IMR-90 (cell line): ENCODE data around the gene BARX1. TPM values are rescaled to one million over a fixed set of nuclear protein-coding genes. Genes with fewer than 3 reads are reported as not detected.

Experiments
- ATAC-seq: fragments of 200-7000 bp; cut with Tn5 transposase; 2 replicates; pipeline ENCODE4 v1.9.1; 2020; ENCODE audit warnings: low read depth, mild to moderate bottlenecking, moderate library complexity
- BruUV-seq: library from RNA; stranded (reverse); fragments of 400-500 nt; replicated peaks from 2 replicates; lab custom pipeline; 2021; lab: Mats Ljungman, UMichigan
- CTCF ChIA-PET: fragments of 300-600 bp; formaldehyde crosslinking; extraction: SDS; loops from one replicate; lab custom pipeline; 2021; ENCODE audit warnings: antibody characterized with exemption; lab: Yijun Ruan, JAX
- POLR2A ChIA-PET: fragments of 300-600 bp; sonication (Branson Sonifier 250); formaldehyde crosslinking; loops from one replicate; lab custom pipeline; 2022; ENCODE audit warnings: antibody characterized with exemption; ENCODE audit not compliant: unreplicated experiment; lab: Charles Lee
- DNase-seq: peaks from one replicate; pipeline ENCODE4 v3.0.0; 2013
- H2AFZ ChIP-seq: replicated peaks from 2 replicates; pipeline ENCODE3; 2013; ENCODE audit warnings: low read length, mild to moderate bottlenecking; ENCODE audit not compliant: poor library complexity
- H2AK5ac ChIP-seq: 2 replicates; pipeline ENCODE4 v1.6.1; 2013; ENCODE audit warnings: low read depth, low read length, inconsistent platforms
- H2AK9ac ChIP-seq: replicated peaks from 2 replicates; pipeline ENCODE3; 2013; ENCODE audit warnings: mild to moderate bottlenecking, low read depth, low read length, moderate library complexity; ENCODE audit not compliant: poor library complexity
- H2BK120ac ChIP-seq: 2 replicates; pipeline ENCODE4 v1.6.1; 2013; ENCODE audit warnings: low read depth, low read length, inconsistent platforms
- H2BK15ac ChIP-seq: 3 replicates; pipeline ENCODE4 v1.6.1; 2013; ENCODE audit warnings: low read depth, low read length, inconsistent platforms
- H2BK20ac ChIP-seq: 2 replicates; pipeline ENCODE4 v1.6.1; 2013; ENCODE audit warnings: low read depth, mild to moderate bottlenecking, inconsistent platforms, low read length, moderate library complexity
- H2BK5ac ChIP-seq: 2 replicates; pipeline ENCODE4 v1.6.1; 2013; ENCODE audit warnings: mild to moderate bottlenecking, low read depth, low read length, inconsistent platforms; ENCODE audit not compliant: poor library complexity, severe bottlenecking
- H3K14ac ChIP-seq: replicated peaks from 2 replicates; pipeline ENCODE4 v1.6.1; 2013; ENCODE audit warnings: low read depth, low read length, inconsistent platforms
- H3K18ac ChIP-seq: 2 replicates; pipeline ENCODE4 v1.6.1; 2013; ENCODE audit warnings: low read depth, low read length, control low read depth
- H3K23ac ChIP-seq: 2 replicates; pipeline ENCODE4 v1.6.1; 2013; ENCODE audit warnings: low read depth, low read length, inconsistent platforms
- H3K27ac ChIP-seq: 2 replicates; pipeline ENCODE4 v1.5.1; 2013; ENCODE audit warnings: mild to moderate bottlenecking, control low read depth, low read length; ENCODE audit not compliant: insufficient read depth
- H3K27me3 ChIP-seq: 2 replicates; pipeline ENCODE4 v1.6.1; 2013; ENCODE audit warnings: low read length; ENCODE audit not compliant: control insufficient read depth, insufficient read depth
- H3K36me3 ChIP-seq: 2 replicates; pipeline ENCODE4 v1.6.1; 2013; ENCODE audit warnings: low read length, mixed read lengths; ENCODE audit not compliant: control insufficient read depth, insufficient read depth
- H3K4ac ChIP-seq: 2 replicates; pipeline ENCODE4 v1.6.1; 2013; ENCODE audit warnings: low read depth, low read length, inconsistent platforms
- H3K4me1 ChIP-seq: 2 replicates; pipeline ENCODE4 v1.6.1; 2013; ENCODE audit warnings: low read length, mixed read lengths; ENCODE audit not compliant: control insufficient read depth, insufficient read depth
- H3K4me2 ChIP-seq: 2 replicates; pipeline ENCODE4 v1.6.1; 2013; ENCODE audit warnings: low read depth, mild to moderate bottlenecking, control low read depth, low read length, moderate library complexity
- H3K4me3 ChIP-seq: 2 replicates; pipeline ENCODE4 v1.5.1; 2013; ENCODE audit warnings: low read depth, mild to moderate bottlenecking, control low read depth, low read length, moderate library complexity; ENCODE audit not compliant: insufficient read depth
- H3K56ac ChIP-seq: 2 replicates; pipeline ENCODE4 v1.6.1; 2013; ENCODE audit warnings: low read length, inconsistent platforms; ENCODE audit not compliant: insufficient read depth; ENCODE audit errors: extremely low read depth
- H3K79me1 ChIP-seq, 2 experiments: 2 replicates each; pipeline ENCODE4 v1.6.1; 2013; ENCODE audit warnings: low read length in 2 of 2, inconsistent platforms in 1 of 2, low read depth in 1 of 2
- H3K9ac ChIP-seq: 2 replicates; pipeline ENCODE4 v1.6.1; 2013; ENCODE audit warnings: low read depth, low read length, control low read depth
- H3K9me1 ChIP-seq: 2 replicates; pipeline ENCODE4 v1.6.1; 2013; ENCODE audit warnings: low read length, inconsistent platforms; ENCODE audit not compliant: insufficient read depth
- H3K9me3 ChIP-seq: 2 replicates; pipeline ENCODE4 v1.6.1; 2013; ENCODE audit warnings: low read length; ENCODE audit not compliant: control insufficient read depth, insufficient read depth
- H4K20me1 ChIP-seq: 2 replicates; pipeline ENCODE4 v1.6.1; 2013; ENCODE audit warnings: low read length, inconsistent platforms; ENCODE audit not compliant: insufficient read depth
- H4K5ac ChIP-seq: 2 replicates; pipeline ENCODE4 v1.6.1; 2013; ENCODE audit warnings: mild to moderate bottlenecking, low read depth, low read length, control low read depth
- H4K8ac ChIP-seq, 2 experiments: 2 replicates each; pipeline ENCODE4 v1.6.1; 2013; ENCODE audit warnings: low read depth in 2 of 2, low read length in 2 of 2, control low read depth in 1 of 2, inconsistent platforms in 1 of 2
- H4K91ac ChIP-seq: 2 replicates; pipeline ENCODE4 v1.6.1; 2013; ENCODE audit warnings: low read depth, low read length, inconsistent platforms; ENCODE audit not compliant: insufficient read depth
- BHLHE40 ChIP-seq: fragments of 150-350 bp; IDR thresholded peaks from 2 replicates; pipeline ENCODE4 v1.6.1; 2016; ENCODE audit warnings: mild to moderate bottlenecking, low read depth, low read length
- CEBPB ChIP-seq: IDR thresholded peaks from 2 replicates; pipeline ENCODE4 v1.6.1; 2012; ENCODE audit warnings: low read depth, low read length, improper control_type of control experiment
- CHD1 ChIP-seq: IDR thresholded peaks from 2 replicates; pipeline ENCODE4 v1.6.1; 2012; ENCODE audit warnings: low read depth, low read length, improper control_type of control experiment
- CTCF ChIP-seq: conservative IDR thresholded peaks from 2 replicates; pipeline ENCODE4 v1.5.1; 2012; ENCODE audit warnings: mild to moderate bottlenecking, low read depth, low read length, improper control_type of control experiment
- ELK1 ChIP-seq: fragments of 150-350 bp; IDR thresholded peaks from 2 replicates; pipeline ENCODE4 v1.6.1; 2016; ENCODE audit warnings: low read depth, mild to moderate bottlenecking, low read length, moderate library complexity, borderline replicate concordance
- FOS ChIP-seq: fragments of 150-350 bp; IDR thresholded peaks from 2 replicates; pipeline ENCODE4 v1.6.1; 2016; ENCODE audit warnings: low read depth, low read length
- NFE2L2 ChIP-seq: fragments of 150-350 bp; IDR thresholded peaks from 2 replicates; pipeline ENCODE4 v1.6.1; 2016; ENCODE audit warnings: low read depth, mild to moderate bottlenecking, low read length
- POLR2A ChIP-seq: IDR thresholded peaks from 2 replicates; pipeline ENCODE4 v1.6.1; 2012; ENCODE audit warnings: mild to moderate bottlenecking, low read depth, low read length
- RFX5 ChIP-seq: IDR thresholded peaks from 2 replicates; pipeline ENCODE4 v1.8.0; 2012; ENCODE audit warnings: low read depth, mild to moderate bottlenecking, low read length, moderate library complexity
- WGBS, 2 experiments: methylation state at CpG; one replicate each; pipeline versions ENCODE4 v1.1.5 to v1.1.7; 2013; ENCODE audit warnings: missing lambda C conversion rate in 2 of 2; ENCODE audit not compliant: insufficient read length in 1 of 2; ENCODE audit errors: extremely low coverage in 2 of 2; 5-methylcytosine and 5-hydroxymethylcytosine counted together
- dilution Hi-C: fragments of 300-500 bp; cut with HindIII; formaldehyde crosslinking; loops from one replicate; pipeline ENCODE4 v1.14.3; 2018; ENCODE audit warnings: low sequenced_read_pairs; ENCODE audit not compliant: unreplicated experiment
- in situ Hi-C: fragments of 300-500 bp; cut with MboI; formaldehyde crosslinking; loops from 3 replicates; pipeline ENCODE4 v1.14.3; 2019; ENCODE audit warnings: low sequenced_read_pairs, inconsistent platforms, mixed read lengths
- intact Hi-C: fragments of 100-400 bp; cut with micrococcal nuclease; formaldehyde crosslinking; loops from 2 replicates; pipeline ENCODE4 v1.10.0; 2022
- polyA plus RNA-seq, 3 experiments: library from polyadenylated mRNA; depleted of rRNA; stranded (reverse); fragments of >200 nt; gene quantifications; 2 replicates each; pipeline ENCODE4 v1.2.3, GENCODE V29; 2012; ENCODE audit warnings: low replicate concordance in 1 of 3
- total RNA-seq: library from RNA; depleted of rRNA; stranded (reverse); fragments of >200 nt; gene quantifications from 2 replicates; pipeline ENCODE4 v1.2.3, GENCODE V29; 2012
- TF ChIP-seq, protein P1 (sequence below): fragments of 150-350 bp; IDR thresholded peaks from 2 replicates; pipeline ENCODE4 v1.6.1; 2017; ENCODE audit warnings: mild to moderate bottlenecking, antibody characterized with exemption, low read length, low read depth

Gene BARX1
- total and polyA plus RNA-seq, 2 of the 4 experiments (the other 2 are of a cell fraction): not detected

GRCh38 chr9:93905473-93906133, 49.6 kb downstream of the BARX1 start:
- dilution Hi-C loops: no loop called here
- Histone ChIP-seq H3K4ac (no peak overlapping the region), H3K56ac (no peak overlapping the region), H4K91ac (no peak overlapping the region), H3K9ac (no peak overlapping the region), H2AK9ac (no peak overlapping the region), H3K18ac (no peak overlapping the region), H4K8ac (no peak overlapping the region), H3K27ac (no peak overlapping the region), H2BK20ac (no peak overlapping the region), H4K20me1 (no peaks in the 10 kb centered on the region), H3K4me3 (no peak overlapping the region), H4K5ac (no peak overlapping the region), H3K36me3 (no peaks in the 10 kb centered on the region), H2AK5ac (no peak overlapping the region), H3K79me1 (no peaks in the 10 kb centered on the region), H3K9me3 (no peaks in the 10 kb centered on the region), H3K23ac (no peak overlapping the region), H3K4me1 (no peaks in the 10 kb centered on the region), H3K27me3 (peaks cover 9% of the 10 kb centered on the region; the same call in 1 of the 2 replicates), H3K4me2 (no peak overlapping the region), H2BK5ac (no peak overlapping the region), H3K9me1 (no peaks in the 10 kb centered on the region), H2BK15ac (no peak overlapping the region), H2BK120ac (no peak overlapping the region), H3K14ac (no peak overlapping the region), H2AFZ (no peak overlapping the region)
- ATAC-seq (no peak), DNase-seq (no peak)
- in situ Hi-C loops: no loop called here
- no peak for TF ChIP-seq NFE2L2
- no peak for TF ChIP-seq CTCF
- no peak for TF ChIP-seq ELK1
- no peak for TF ChIP-seq RFX5
- TF ChIP-seq BHLHE40: no peak
- TF ChIP-seq, protein P1, sequence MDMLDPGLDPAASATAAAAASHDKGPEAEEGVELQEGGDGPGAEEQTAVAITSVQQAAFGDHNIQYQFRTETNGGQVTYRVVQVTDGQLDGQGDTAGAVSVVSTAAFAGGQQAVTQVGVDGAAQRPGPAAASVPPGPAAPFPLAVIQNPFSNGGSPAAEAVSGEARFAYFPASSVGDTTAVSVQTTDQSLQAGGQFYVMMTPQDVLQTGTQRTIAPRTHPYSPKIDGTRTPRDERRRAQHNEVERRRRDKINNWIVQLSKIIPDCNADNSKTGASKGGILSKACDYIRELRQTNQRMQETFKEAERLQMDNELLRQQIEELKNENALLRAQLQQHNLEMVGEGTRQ: no peak
- no peak for TF ChIP-seq FOS
- no peak for TF ChIP-seq CEBPB
- TF ChIP-seq POLR2A: no peak
- TF ChIP-seq CHD1: no peak
- intact Hi-C loops: no loop called here
- BruUV-seq: no TSS peak
- 60% methylated on average over 1 of the region's 10 CpGs; no CpG with 5 or more reads in 1 of the 2 experiments for WGBS, 2 experiments
- POLR2A ChIA-PET: interaction anchor here (0.7 kb wide), 1 partner anchor 123 kb away, joined by 3 read pairs; no protein-coding TSS in a partner anchor
- CTCF ChIA-PET: no interaction called here
